HEK293T (cell line): ENCODE measurements around the gene NOVA2.

ENCODE experiments used
- ARNT ChIP-seq: fragments of 450-650 bp; IDR thresholded peaks from 2 replicates; pipeline ENCODE4 v1.6.1; 2017; ENCODE audit warnings: mild to moderate bottlenecking
- FOXK2 ChIP-seq: fragments of 450-650 bp; IDR thresholded peaks from 2 replicates; pipeline ENCODE4 v1.6.1; 2016; ENCODE audit warnings: mild to moderate bottlenecking
- HDGF ChIP-seq: fragments of 450-650 bp; IDR thresholded peaks from 2 replicates; pipeline ENCODE4 v1.6.1; 2017; ENCODE audit warnings: antibody characterized with exemption, borderline replicate concordance
- LEF1 ChIP-seq: fragments of 450-650 bp; IDR thresholded peaks from 2 replicates; pipeline ENCODE4 v1.6.1; 2017; ENCODE audit warnings: mild to moderate bottlenecking, borderline replicate concordance
- SP1 ChIP-seq: fragments of 450-650 bp; IDR thresholded peaks from 2 replicates; pipeline ENCODE4 v1.6.1; 2017
- SUZ12 ChIP-seq: fragments of 450-650 bp; IDR thresholded peaks from 2 replicates; pipeline ENCODE4 v1.6.1; 2016; ENCODE audit warnings: mild to moderate bottlenecking
- TARDBP ChIP-seq: fragments of 450-650 bp; IDR thresholded peaks from 2 replicates; pipeline ENCODE4 v1.6.1; 2016

GRCh38 chr19:45959517-45960025 lies 14.1 kb downstream of the NOVA2 start:
- TF ChIP-seq FOXK2 (no peak), ARNT (no peak), LEF1 (no peak), TARDBP (no peak), SP1 (no peak), HDGF (no peak), SUZ12 (no peak)
